ENCODE measurements around the gene TNKS1BP1.

GRCh38 chr11:57313788-57314135, 11.0 kb downstream of the TNKS1BP1 start:
- no peak for TF ChIP-seq CTCF (IDR thresholded peaks at IDR 0.05; ENCODE audit: borderline replicate concordance, extremely low read depth, low read length, poor library complexity, severe bottlenecking)
- TF ChIP-seq EZH2 (IDR thresholded peaks at IDR 0.05; ENCODE audit: borderline replicate concordance, low read depth, low read length, severe bottlenecking): no peak

Measured in DND-41 (cell line).